GM12865 (cell line): ENCODE measurements around the gene CRIP3.

Experiments
- DNase-seq: peaks from one replicate; pipeline ENCODE4 v3.0.0; 2010; ENCODE audit warnings: low read depth
- H3K4me3 ChIP-seq: 2 replicates; pipeline ENCODE4 v1.5.1; 2011; ENCODE audit warnings: mild to moderate bottlenecking, low read depth, low read length, control low read depth
- TF ChIP-seq, protein P1 (sequence below): IDR thresholded peaks from 2 replicates; pipeline ENCODE4 v1.5.1; 2011; ENCODE audit warnings: low read length, control low read depth, low read depth, inconsistent platforms; ENCODE audit not compliant: insufficient read depth; ENCODE audit errors: missing control alignments

CRIP3 gene

DNA sequence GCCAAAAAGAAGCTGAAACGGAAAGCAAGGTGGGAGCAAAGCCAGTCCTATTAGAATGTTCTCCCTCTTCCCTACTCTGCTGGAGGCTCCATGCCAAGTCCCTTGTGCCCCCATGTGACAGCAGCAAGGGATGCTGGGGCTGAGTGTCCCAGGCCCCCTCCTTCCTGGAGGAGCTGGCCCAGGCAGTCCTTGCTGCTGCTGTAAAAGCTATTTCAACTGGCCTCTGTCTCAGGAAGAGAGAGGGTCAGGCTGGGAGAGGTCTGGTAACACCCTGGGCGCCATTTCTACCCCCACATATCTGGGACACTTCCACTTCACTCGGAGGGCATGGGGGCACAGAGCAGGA, 40.3 kb downstream of the CRIP3 start:
- TF ChIP-seq, protein P1, sequence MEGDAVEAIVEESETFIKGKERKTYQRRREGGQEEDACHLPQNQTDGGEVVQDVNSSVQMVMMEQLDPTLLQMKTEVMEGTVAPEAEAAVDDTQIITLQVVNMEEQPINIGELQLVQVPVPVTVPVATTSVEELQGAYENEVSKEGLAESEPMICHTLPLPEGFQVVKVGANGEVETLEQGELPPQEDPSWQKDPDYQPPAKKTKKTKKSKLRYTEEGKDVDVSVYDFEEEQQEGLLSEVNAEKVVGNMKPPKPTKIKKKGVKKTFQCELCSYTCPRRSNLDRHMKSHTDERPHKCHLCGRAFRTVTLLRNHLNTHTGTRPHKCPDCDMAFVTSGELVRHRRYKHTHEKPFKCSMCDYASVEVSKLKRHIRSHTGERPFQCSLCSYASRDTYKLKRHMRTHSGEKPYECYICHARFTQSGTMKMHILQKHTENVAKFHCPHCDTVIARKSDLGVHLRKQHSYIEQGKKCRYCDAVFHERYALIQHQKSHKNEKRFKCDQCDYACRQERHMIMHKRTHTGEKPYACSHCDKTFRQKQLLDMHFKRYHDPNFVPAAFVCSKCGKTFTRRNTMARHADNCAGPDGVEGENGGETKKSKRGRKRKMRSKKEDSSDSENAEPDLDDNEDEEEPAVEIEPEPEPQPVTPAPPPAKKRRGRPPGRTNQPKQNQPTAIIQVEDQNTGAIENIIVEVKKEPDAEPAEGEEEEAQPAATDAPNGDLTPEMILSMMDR: no peak
- H3K4me3 ChIP-seq: no peak overlapping the region
- DNase-seq: no peak

DNA sequence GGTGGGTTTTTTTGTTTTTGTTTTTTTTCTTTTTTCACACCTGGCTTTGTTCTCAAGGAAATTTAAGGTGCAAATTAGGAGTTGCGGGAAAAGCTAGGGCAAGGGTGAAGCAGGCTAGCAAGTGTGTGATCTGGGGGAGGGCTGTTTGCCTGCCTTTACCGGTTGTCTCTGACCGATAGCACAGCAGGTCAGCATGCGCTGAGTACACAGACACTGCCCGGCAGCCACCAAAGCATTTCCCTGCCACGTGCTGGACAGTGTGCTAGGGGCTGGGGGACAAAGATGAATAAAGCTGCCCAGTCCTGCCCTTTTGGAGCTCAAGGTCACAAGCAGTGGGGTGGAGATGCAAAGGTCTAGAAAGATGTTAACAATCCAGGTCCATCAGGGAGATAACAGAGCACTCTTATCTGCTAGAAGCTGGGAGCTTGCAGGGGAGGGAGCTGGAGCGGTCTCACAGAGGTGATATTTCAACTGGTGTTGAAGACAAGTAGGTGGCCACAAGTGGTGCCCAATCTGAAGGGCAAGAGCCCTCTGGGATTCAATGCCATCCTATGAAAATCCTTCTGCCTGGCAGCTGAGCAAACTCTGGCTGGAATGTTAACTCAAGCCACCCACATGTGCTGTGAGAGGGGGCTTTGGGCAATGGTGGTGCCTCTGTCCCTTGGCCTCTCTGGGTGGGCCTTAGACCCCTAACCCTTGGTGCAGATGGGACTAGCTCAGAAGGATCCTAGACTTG, 40.8 kb downstream of the CRIP3 start:
- no peak for DNase-seq
- TF ChIP-seq, protein P1: no peak
- no peak overlapping the region for H3K4me3 ChIP-seq

DNA sequence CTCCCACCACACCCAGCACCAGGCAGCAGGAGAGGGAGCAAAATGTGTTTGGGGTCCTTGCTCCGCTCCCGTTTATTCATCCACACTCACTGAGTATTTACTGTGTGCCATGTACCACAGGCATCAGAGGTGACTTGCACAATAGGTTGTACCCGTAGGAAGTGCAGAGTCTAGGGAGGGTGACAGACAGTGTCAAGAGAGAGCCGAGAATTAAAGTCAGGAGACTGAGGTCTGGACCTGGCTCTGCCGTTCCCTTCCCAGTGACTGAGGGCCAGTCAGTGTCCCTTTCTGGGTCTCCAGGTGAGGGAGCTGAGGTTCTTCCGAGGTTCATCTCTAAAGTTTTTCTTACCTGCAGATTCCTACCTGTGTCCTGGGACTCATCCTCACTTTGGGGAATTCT, 43.1 kb downstream of the CRIP3 start:
- no peak for DNase-seq
- H3K4me3 ChIP-seq: no peak overlapping the region
- TF ChIP-seq, protein P1: no peak

DNA sequence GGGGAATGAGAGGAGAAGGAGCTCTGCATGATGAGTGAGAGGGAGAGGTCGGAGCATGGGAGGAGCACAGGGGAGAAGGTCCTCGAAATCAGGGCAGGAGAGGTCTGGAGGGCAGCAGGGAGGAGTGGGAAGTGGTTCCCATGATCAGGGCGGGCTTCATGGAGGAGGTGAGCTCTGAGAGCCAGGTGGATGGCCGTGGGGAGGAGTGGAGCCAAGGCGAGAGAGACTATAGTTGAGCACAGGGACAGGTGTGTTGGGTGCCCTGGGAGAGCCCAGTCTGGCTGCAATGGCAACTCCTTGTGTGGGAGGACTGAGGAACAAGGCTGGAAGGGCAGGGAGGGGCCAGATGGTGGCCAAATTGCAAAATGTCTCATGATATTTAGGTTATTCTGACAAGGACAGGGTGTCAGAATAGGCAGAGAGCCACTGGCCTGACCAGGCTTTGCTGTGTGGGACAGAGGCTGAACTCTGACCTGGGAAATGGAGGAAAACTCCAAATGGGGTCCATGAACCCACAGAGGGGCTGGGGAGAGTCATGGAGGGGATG, 44.0 kb downstream of the CRIP3 start:
- H3K4me3 ChIP-seq: no peak overlapping the region
- TF ChIP-seq, protein P1: no peak
- no peak for DNase-seq

DNA sequence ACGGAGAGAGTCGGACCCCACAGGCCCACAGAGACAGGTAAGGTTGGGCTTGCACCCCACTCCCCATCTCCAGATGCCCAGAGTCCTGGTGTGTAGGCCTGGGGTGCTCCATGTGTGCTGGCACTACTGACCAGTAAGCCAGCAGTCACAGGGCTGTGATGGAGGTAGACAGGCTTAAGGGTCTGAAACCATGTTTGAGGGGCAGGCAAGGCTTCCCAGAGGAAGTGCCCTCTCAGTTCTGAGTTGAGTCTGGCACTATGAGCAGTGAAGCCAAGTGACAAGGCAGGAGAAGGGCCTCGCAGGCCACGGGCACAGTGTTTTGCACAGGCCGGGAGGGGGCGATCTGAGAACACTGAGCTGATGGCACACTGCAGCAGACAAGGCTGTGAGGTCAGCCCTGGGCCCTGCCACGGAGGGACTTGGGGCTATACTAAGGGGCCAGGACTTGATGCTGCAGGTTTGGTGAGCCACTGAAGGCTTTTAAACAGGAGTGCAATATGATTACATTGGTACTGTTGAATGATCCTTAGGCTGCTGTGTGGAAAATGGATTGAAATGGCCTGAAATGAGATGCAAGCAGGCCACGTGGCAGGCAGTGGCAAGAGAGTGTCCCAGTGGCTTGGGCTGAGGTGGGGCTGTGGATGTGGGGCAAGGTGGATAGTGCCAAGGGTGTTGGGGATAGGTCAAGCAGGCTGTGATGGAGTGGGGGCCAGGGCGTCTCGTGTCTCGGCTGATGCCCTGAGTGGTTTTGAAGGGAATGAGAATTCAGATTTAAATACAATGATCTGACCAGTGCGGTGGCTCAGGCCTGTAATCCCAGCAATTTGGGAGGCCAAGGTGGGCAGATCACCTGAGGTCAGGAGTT, 45.1 kb downstream of the CRIP3 start:
- H3K4me3 ChIP-seq: no peak overlapping the region
- peak; percentile 85 for DNase-seq
- TF ChIP-seq, protein P1: peak; percentile 95

DNA sequence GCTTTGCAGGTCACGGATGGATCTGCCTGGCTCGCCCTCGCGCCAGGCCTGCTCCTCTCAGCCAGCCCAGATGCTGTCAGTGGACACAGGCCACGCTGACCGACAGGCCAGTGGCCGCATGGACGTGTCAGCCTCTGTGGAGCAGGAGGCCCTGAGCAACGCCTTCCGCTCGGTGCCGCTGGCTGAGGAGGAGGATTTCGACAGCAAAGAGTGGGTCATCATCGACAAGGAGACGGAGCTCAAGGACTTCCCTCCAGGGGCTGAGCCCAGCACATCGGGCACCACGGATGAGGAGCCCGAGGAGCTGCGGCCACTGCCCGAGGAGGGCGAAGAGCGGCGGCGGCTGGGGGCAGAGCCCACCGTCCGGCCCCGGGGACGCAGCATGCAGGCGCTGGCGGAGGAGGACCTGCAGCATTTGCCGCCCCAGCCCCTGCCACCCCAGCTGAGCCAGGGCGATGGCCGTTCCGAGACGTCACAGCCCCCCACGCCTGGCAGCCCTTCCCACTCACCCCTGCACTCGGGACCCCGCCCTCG, 45.8 kb downstream of the CRIP3 start:
- no peak for DNase-seq

More for the DNA sequence above, 45.8 kb downstream of the CRIP3 start:
- TF ChIP-seq, protein P1: no peak
- no peak overlapping the region for H3K4me3 ChIP-seq
